ENCODE measurements around the gene CIDEC. TPM values are rescaled to one million over a fixed set of nuclear protein-coding genes. Genes with fewer than 3 reads are reported as not detected.

CIDEC gene
- total RNA-seq, 1 experiment from 2014 or later: not detected

DNA sequence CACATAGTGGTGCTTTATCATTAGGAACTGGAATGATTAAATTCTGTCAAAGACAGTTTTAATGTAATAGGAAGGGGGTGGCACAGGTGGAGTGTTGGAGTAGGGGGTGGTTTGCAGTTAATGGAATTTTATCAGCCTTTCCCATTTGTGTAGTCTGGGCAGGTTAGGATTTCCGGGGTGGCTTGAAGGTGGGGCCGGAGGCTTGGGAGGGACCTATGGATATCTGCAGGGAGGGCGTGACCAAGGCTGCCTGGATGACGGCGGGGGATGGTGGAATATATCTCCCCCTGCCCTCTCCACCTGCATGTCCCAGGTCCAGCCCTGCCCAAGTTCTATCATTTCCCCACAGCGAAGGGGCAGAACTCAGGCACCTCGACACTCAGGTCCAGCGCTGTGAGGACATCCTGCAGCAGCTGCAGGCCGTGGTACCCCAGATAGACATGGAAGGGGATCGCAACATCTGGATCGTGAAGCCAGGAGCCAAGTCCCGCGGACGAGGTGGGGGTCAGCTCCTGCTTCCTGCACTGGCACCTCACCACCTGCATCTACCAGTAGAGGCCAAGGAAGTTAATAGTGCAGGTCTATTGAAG is 54.5 kb downstream of the CIDEC start:
- intact Hi-C loops (cut with micrococcal nuclease): no loop called here
- no TSS peak for BruUV-seq (replicated peaks)
- POLR2A ChIA-PET: interaction anchor here (1.1 kb wide), 1 partner anchor 33 kb away, joined by 3 read pairs; the partner anchor contains the start of gene ARPC4

DNA sequence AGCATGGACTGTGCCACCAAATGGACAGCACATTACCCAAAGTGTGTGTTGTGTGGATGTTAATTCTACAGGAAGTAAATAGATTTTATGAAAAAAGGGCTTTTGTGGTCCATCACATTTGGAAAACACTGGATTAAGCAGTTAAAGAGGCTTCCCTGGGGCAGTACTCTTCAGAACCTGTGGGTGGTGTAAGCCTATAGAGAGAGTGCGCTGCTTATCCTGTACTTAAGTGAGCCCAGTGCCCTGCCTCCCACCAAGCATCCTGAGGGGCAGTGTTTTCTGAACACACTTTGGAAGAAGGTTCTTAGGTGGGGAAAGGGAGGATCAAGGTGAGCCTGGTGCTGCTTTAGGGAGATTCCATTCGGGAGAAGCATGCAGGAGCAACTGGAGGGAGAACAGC is 59.1 kb downstream of the CIDEC start:
- CTCF ChIA-PET: interaction anchor here (0.7 to 1.3 kb wide), 3 partner anchors 9 to 93 kb away, joined by 3 read pairs; no protein-coding TSS in a partner anchor
- TF ChIP-seq, protein P1, sequence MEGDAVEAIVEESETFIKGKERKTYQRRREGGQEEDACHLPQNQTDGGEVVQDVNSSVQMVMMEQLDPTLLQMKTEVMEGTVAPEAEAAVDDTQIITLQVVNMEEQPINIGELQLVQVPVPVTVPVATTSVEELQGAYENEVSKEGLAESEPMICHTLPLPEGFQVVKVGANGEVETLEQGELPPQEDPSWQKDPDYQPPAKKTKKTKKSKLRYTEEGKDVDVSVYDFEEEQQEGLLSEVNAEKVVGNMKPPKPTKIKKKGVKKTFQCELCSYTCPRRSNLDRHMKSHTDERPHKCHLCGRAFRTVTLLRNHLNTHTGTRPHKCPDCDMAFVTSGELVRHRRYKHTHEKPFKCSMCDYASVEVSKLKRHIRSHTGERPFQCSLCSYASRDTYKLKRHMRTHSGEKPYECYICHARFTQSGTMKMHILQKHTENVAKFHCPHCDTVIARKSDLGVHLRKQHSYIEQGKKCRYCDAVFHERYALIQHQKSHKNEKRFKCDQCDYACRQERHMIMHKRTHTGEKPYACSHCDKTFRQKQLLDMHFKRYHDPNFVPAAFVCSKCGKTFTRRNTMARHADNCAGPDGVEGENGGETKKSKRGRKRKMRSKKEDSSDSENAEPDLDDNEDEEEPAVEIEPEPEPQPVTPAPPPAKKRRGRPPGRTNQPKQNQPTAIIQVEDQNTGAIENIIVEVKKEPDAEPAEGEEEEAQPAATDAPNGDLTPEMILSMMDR (IDR thresholded peaks at IDR 0.05; ENCODE audit: unreplicated experiment): peak; percentile 36
- DNase-seq (ENCODE audit: unreplicated experiment): peak; percentile 30
- BruUV-seq (replicated peaks): no TSS peak
- Mint-ChIP-seq H3K27ac (ENCODE audit: low read depth, unreplicated experiment) (no peak overlapping the region), H3K27me3 (ENCODE audit: insufficient read depth, unreplicated experiment) (no peaks in the 10 kb centered on the region), H3K36me3 (ENCODE audit: insufficient read depth, unreplicated experiment) (no peaks in the 10 kb centered on the region), H3K4me3 (ENCODE audit: unreplicated experiment) (no peak overlapping the region), H3K9me3 (ENCODE audit: unreplicated experiment) (no peaks in the 10 kb centered on the region), H3K4me1 (ENCODE audit: insufficient read depth, unreplicated experiment) (no peaks in the 10 kb centered on the region)
- intact Hi-C loops (cut with micrococcal nuclease): no loop called here
- POLR2A ChIA-PET: interaction anchor here (0.8 kb wide), 1 partner anchor 19 kb away, joined by 3 read pairs; no protein-coding TSS in a partner anchor

More for the DNA sequence above, 54.5 kb downstream of the CIDEC start:
- Mint-ChIP-seq H3K27ac (ENCODE audit: low read depth, unreplicated experiment) (no peak overlapping the region), H3K27me3 (ENCODE audit: insufficient read depth, unreplicated experiment) (no peaks in the 10 kb centered on the region), H3K9me3 (ENCODE audit: unreplicated experiment) (no peaks in the 10 kb centered on the region), H3K36me3 (ENCODE audit: insufficient read depth, unreplicated experiment) (no peaks in the 10 kb centered on the region), H3K4me3 (ENCODE audit: unreplicated experiment) (no peak overlapping the region), H3K4me1 (ENCODE audit: insufficient read depth, unreplicated experiment) (no peaks in the 10 kb centered on the region)
- no peak for DNase-seq (ENCODE audit: unreplicated experiment)
- TF ChIP-seq, protein P1 (IDR thresholded peaks at IDR 0.05; ENCODE audit: unreplicated experiment): no peak
- CTCF ChIA-PET: interaction anchor here (0.5 kb wide), 1 partner anchor 127 kb away, joined by 4 read pairs; the partner anchor contains the start of gene PRRT3

DNA sequence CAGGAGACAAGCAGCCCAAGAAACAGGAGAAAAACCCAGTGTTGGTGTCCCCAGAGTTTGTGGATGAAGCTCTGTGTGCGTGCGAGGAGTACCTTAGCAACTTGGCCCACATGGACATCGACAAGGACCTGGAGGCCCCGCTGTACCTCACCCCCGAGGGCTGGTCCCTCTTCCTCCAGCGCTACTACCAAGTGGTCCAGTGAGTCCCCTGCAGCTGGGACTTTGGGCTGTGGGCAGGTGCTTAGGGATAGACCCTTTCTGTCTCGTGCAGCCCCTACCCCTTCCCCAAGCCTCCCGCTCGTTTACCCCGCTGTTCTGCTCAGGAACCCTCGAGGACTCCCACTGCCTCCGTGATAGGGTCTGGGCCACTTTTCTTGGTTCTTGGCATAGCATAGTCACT is 59.5 kb downstream of the CIDEC start:
- TF ChIP-seq, protein P1 (IDR thresholded peaks at IDR 0.05; ENCODE audit: unreplicated experiment): no peak
- intact Hi-C loops (cut with micrococcal nuclease): no loop called here
- no peaks in the 10 kb centered on the region for H3K36me3 Mint-ChIP-seq (ENCODE audit: insufficient read depth, unreplicated experiment)
- H3K4me1 Mint-ChIP-seq (ENCODE audit: insufficient read depth, unreplicated experiment): no peaks in the 10 kb centered on the region
- no peak overlapping the region for H3K27ac Mint-ChIP-seq (ENCODE audit: low read depth, unreplicated experiment)
- CTCF ChIA-PET: no interaction called here
- no peaks in the 10 kb centered on the region for H3K27me3 Mint-ChIP-seq (ENCODE audit: insufficient read depth, unreplicated experiment)
- no peaks in the 10 kb centered on the region for H3K9me3 Mint-ChIP-seq (ENCODE audit: unreplicated experiment)
- H3K4me3 Mint-ChIP-seq (ENCODE audit: unreplicated experiment): no peak overlapping the region
- BruUV-seq (replicated peaks): no TSS peak
- POLR2A ChIA-PET: interaction anchor here (1.4 kb wide), 1 partner anchor 92 kb away, joined by 3 read pairs; no protein-coding TSS in a partner anchor
- no peak for DNase-seq (ENCODE audit: unreplicated experiment)

DNA sequence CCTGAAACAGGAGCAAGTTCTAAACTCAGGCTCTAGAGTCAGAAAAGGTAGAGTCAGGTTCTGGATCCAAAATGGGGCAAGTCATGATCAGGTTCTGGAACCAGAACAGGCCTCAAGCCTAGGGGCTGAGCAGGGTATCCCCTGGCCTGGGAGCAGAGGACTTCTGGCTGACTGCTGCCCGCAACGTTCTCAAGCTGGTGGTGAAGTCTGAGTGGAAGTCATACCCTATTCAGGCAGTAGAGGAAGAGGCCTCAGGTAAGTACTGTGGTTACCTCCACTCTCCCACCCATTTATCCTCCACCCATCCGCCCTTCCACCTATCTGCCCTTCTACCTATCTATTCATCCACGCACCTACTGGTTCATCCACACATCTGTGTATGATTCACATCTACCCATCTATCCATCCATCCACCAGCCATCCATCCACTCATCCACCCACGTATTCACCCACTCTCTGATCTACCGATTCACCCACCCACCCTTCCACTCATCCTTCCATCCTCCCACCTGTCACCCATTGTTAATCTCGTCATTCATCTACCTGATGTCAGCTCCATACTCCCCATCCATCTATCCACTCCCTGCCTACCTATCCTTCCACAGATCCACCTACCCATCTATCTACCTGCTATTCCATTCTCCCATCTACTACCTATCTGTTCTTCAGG is 61.3 kb downstream of the CIDEC start:
- Mint-ChIP-seq H3K36me3 (ENCODE audit: insufficient read depth, unreplicated experiment) (no peaks in the 10 kb centered on the region), H3K9me3 (ENCODE audit: unreplicated experiment) (no peaks in the 10 kb centered on the region), H3K27ac (ENCODE audit: low read depth, unreplicated experiment) (no peak overlapping the region), H3K4me1 (ENCODE audit: insufficient read depth, unreplicated experiment) (no peaks in the 10 kb centered on the region), H3K4me3 (ENCODE audit: unreplicated experiment) (no peak overlapping the region), H3K27me3 (ENCODE audit: insufficient read depth, unreplicated experiment) (no peaks in the 10 kb centered on the region)
- POLR2A ChIA-PET: interaction anchor here (1.1 to 1.4 kb wide), 3 partner anchors 10 to 93 kb away, joined by 3 to 4 read pairs (median 3); no protein-coding TSS in a partner anchor
- no peak for DNase-seq (ENCODE audit: unreplicated experiment)
- TF ChIP-seq, protein P1 (IDR thresholded peaks at IDR 0.05; ENCODE audit: unreplicated experiment): no peak
- intact Hi-C loops (cut with micrococcal nuclease): no loop called here
- BruUV-seq (replicated peaks): no TSS peak
- CTCF ChIA-PET: interaction anchor here (0.6 to 1.3 kb wide), 2 partner anchors 105 to 128 kb away, joined by 3 to 4 read pairs; no protein-coding TSS in a partner anchor
